A673 (cell line): ENCODE data around the gene SYNPO. TPM values are rescaled to one million over a fixed set of nuclear protein-coding genes. Genes with fewer than 3 reads are reported as not detected.

Source experiments
- BruUV-seq: library from RNA; stranded (reverse); fragments of 400-500 nt; replicated peaks from 2 replicates; lab custom pipeline; 2021; lab: Mats Ljungman, UMichigan
- CTCF ChIA-PET: fragments of 300-600 bp; sonication (Branson Sonifier 250); formaldehyde crosslinking; loops from one replicate; lab custom pipeline; 2022; ENCODE audit warnings: antibody characterized with exemption; lab: Charles Lee
- POLR2A ChIA-PET: fragments of 300-600 bp; sonication (Branson Sonifier 250); formaldehyde crosslinking; loops from one replicate; lab custom pipeline; 2022; ENCODE audit warnings: antibody characterized with exemption; ENCODE audit not compliant: low non-redundant PET; lab: Charles Lee
- DNase-seq: peaks from one replicate; pipeline ENCODE4 v3.0.0-alpha.2; 2015; ENCODE audit warnings: low spot score
- H3K27ac ChIP-seq: fragments of 200-600 bp; sonication (generic); 2 replicates; pipeline ENCODE4 v1.5.1; 2016; ENCODE audit warnings: mixed run types, low read depth, mild to moderate bottlenecking, mixed read lengths, antibody characterized with exemption, low read length; ENCODE audit not compliant: poor library complexity, severe bottlenecking
- H3K27me3 ChIP-seq: fragments of 200-600 bp; sonication (generic); replicated peaks from 2 replicates; pipeline ENCODE4 v1.6.1; 2017; ENCODE audit warnings: mixed run types, low read depth, mild to moderate bottlenecking, mixed read lengths, antibody characterized with exemption, low read length; ENCODE audit not compliant: insufficient read depth, poor library complexity
- H3K36me3 ChIP-seq: fragments of 200-600 bp; sonication (generic); 2 replicates; pipeline ENCODE4 v1.6.1; 2016; ENCODE audit warnings: mixed run types, mild to moderate bottlenecking, mixed read lengths, antibody characterized with exemption, low read length; ENCODE audit not compliant: insufficient read depth, poor library complexity, severe bottlenecking
- H3K4me1 ChIP-seq: fragments of 200-600 bp; sonication (generic); 2 replicates; pipeline ENCODE4 v1.6.1; 2017; ENCODE audit warnings: mixed run types, mild to moderate bottlenecking, mixed read lengths, antibody characterized with exemption, low read length; ENCODE audit not compliant: insufficient read depth, poor library complexity, severe bottlenecking
- H3K4me3 ChIP-seq: fragments of 200-600 bp; sonication (generic); 2 replicates; pipeline ENCODE4 v1.5.1; 2016; ENCODE audit warnings: low read depth, mixed run types, mild to moderate bottlenecking, mixed read lengths, low read length; ENCODE audit not compliant: poor library complexity, severe bottlenecking
- H3K9me3 ChIP-seq: fragments of 200-600 bp; sonication (generic); 2 replicates; pipeline ENCODE4 v1.6.1; 2016; ENCODE audit warnings: mixed run types, low read depth, mild to moderate bottlenecking, mixed read lengths, antibody characterized with exemption, low read length; ENCODE audit not compliant: poor library complexity, severe bottlenecking
- CTCF ChIP-seq: fragments of 300-800, 200-600 bp; sonication (generic); conservative IDR thresholded peaks from 2 replicates; pipeline ENCODE4 v1.5.1; 2017; ENCODE audit warnings: low read depth, mild to moderate bottlenecking, antibody characterized with exemption, low read length, moderate library complexity, mixed read lengths
- EZH2 ChIP-seq: fragments of 200-600 bp; sonication (generic); IDR thresholded peaks from 2 replicates; pipeline ENCODE4 v1.6.1; 2017; ENCODE audit warnings: borderline replicate concordance, low read depth, mild to moderate bottlenecking, mixed read lengths, antibody characterized with exemption, low read length; ENCODE audit not compliant: poor library complexity, severe bottlenecking
- intact Hi-C: fragments of 100-400 bp; cut with micrococcal nuclease; formaldehyde crosslinking; loops from one replicate; pipeline ENCODE4 v1.10.0; 2022; ENCODE audit not compliant: unreplicated experiment
- total RNA-seq: library from RNA; stranded (reverse); gene quantifications from 2 replicates; pipeline ENCODE4 v1.2.3, GENCODE V29; 2021

The SYNPO gene
- total RNA-seq, 1 experiment from 2014 or later: 7.6 TPM

GRCh38 chr5:150638053-150638444 is 2.4 kb upstream of the SYNPO start:
- DNase-seq: no peak
- no peaks in the 10 kb centered on the region for H3K36me3 ChIP-seq
- no peak overlapping the region for H3K4me3 ChIP-seq
- H3K4me1 ChIP-seq: peaks cover 46% of the 10 kb centered on the region
- CTCF ChIA-PET: no interaction called here
- no TSS peak for BruUV-seq
- H3K27me3 ChIP-seq: no peaks in the 10 kb centered on the region
- POLR2A ChIA-PET: no interaction called here
- TF ChIP-seq EZH2 (no peak), CTCF (no peak)
- intact Hi-C loops: no loop called here
- no peak overlapping the region for H3K27ac ChIP-seq
- no peaks in the 10 kb centered on the region for H3K9me3 ChIP-seq

GRCh38 chr5:150638488-150639376 is 1.7 kb upstream of the SYNPO start:
- ChIA-PET CTCF (no interaction called here), POLR2A (no interaction called here)
- no peak for DNase-seq
- Histone ChIP-seq H3K36me3 (no peaks in the 10 kb centered on the region), H3K27ac (no peak overlapping the region), H3K27me3 (no peaks in the 10 kb centered on the region), H3K9me3 (no peaks in the 10 kb centered on the region), H3K4me3 (no peak overlapping the region), H3K4me1 (peaks cover 46% of the 10 kb centered on the region)
- intact Hi-C loops: no loop called here
- TF ChIP-seq CTCF (no peak), EZH2 (no peak)
- BruUV-seq: no TSS peak

GRCh38 chr5:150639377-150639692 is 1.1 kb upstream of the SYNPO start:
- CTCF ChIA-PET: no interaction called here
- Histone ChIP-seq H3K36me3 (no peaks in the 10 kb centered on the region), H3K4me3 (no peak overlapping the region), H3K27ac (no peak overlapping the region), H3K9me3 (no peaks in the 10 kb centered on the region), H3K4me1 (peaks cover 49% of the 10 kb centered on the region), H3K27me3 (no peaks in the 10 kb centered on the region)
- POLR2A ChIA-PET: no interaction called here
- BruUV-seq: no TSS peak
- no peak for DNase-seq
- TF ChIP-seq CTCF: no peak
- TF ChIP-seq EZH2: no peak
- intact Hi-C loops: no loop called here
